GM18502 (cell line): ENCODE measurements around the gene SMAD7.

ENCODE experiments used
- ATAC-seq: cut with Tn5 transposase; IDR thresholded peaks from one replicate; pipeline ENCODE4 v1.9.1; 2021; ENCODE audit warnings: mild to moderate bottlenecking; ENCODE audit not compliant: unreplicated experiment, poor library complexity

Gene SMAD7

DNA sequence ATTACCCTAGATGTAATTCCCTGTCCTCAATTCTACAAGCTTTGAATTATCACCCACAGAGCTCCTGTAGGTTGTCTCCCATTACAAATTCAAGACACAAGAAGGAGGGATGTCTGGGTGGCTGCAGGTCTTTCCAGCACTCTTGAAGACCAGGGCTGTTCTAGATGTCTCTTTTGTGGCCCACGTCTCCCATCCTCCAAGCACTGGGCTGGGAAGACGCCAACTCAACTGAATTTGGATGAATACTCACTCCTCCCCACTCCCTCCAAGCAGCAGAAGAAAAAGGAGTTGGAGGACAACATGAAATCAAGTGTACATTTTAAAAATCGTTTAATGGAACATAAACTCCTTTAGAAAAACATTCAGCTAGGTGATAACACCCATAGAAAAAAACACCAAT lies 31.2 kb downstream of the SMAD7 start:
- ATAC-seq, result no peak

GRCh38 chr18:48918660-48919456 lies 31.9 kb downstream of the SMAD7 start:
- ATAC-seq, result no peak

- no peak for ATAC-seq
These were observed 32.9 kb downstream of the SMAD7 start for GRCh38 chr18:48917579-48918517.

GRCh38 chr18:48915626-48916425 lies 34.9 kb downstream of the SMAD7 start:
- no peak for ATAC-seq

- no peak for ATAC-seq
These were observed 36.0 kb downstream of the SMAD7 start for GRCh38 chr18:48914581-48915251.

DNA sequence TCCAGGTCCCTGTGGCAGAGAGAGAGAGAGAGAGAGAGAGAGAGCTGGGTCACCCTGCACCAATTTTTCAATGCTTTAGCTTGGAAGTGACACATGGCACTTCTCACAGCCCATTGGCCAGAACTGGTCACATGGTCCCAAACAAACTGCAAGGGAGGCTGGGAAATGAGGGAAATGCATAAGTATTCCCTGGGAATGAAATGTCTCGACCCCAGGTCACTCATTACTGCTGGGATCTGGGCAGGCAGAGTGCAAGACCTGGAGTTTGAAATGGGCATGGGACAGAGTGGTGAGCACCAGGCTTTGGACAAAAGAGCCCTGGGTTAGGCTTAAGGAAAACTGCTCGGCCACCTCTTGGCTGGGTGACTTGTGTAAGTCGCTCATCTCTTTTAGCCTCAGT lies 37.0 kb downstream of the SMAD7 start:
- ATAC-seq, result no peak

DNA sequence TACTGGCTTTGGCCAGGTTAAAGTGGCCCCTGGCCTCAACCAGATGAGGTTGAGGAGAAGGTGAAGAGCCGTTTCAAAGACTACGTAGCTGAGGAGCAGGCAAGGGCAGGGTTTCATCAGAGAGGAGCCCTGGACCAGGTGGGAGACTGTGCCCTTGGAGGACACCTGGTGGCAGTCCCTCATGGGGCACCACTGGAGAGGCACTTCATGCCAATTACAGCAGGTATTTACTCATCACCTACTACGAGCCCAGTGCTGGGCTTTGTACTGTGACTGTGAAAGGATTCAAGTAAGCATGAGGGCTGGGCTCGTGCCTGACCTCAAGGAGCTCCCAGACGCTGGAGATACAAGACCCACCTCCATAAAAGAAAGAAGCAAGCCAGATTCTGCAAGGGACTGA lies 37.6 kb downstream of the SMAD7 start:
- no peak for ATAC-seq

DNA sequence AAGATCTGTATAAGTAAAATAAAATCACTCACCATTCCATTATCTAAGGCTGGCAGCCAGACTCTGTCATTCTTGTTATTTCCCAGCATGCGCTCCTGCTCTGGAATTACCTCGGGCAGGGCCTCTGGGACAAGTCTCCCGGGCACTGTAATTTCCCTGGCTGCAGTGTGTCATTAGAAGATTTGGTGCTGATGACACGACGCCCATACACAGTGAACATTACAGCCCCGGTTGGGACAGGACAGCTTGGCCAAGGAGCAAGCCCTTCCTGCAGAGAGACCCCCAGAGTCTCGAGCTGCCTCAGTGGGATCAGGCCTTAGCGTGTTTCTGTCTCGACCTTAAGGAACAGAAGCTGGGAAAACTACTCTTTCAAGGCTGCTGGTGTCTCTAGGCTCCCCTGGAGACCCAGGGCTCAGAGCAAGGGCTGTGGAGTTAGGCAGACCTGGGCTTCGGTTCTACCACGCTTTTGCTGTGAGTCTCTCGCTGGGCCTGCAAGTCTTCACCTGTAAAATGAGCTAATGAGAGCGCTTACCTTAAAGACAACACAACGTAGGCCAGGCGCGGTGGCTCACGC lies 39.7 kb downstream of the SMAD7 start:
- no peak for ATAC-seq

DNA sequence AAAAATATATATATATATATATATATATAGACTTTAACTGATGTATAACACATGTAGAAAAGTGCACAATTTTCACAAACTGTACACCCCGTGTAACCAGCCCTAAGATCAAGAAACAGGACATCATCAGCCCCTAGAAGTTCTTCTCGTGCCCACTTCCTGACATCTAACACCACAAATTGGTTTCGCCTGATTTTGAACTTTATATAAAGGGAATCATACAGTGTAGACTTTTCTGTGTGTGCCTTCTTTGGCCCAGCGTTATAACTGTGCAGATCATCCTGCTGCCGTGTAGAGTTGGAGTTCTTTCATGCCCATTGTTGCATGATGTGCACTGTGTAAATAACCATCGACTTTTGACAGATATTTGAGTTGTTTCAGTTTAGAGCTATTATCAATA lies 41.0 kb downstream of the SMAD7 start:
- ATAC-seq, result no peak

- ATAC-seq, result no peak
These were observed 41.8 kb downstream of the SMAD7 start for GRCh38 chr18:48908916-48909315.

DNA sequence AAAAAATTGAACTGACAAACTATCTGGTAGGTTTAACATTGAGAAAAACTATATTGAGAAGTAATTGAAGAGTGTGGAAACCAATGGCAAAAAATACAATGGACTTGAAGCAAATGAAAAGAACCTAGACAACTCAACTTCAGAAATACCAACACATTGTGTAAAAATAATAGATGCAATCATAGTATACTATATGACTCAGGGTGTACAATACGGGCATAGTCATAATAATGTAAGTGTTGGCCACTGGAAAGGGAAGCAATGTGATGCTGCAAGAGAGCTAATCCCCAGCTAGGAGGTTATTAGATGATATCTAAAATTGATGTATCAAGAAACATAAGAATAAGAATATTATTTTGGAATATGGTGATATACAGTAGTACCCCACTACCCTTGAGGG lies 45.3 kb downstream of the SMAD7 start:
- no peak for ATAC-seq

- no peak for ATAC-seq
These were observed 45.8 kb downstream of the SMAD7 start for GRCh38 chr18:48904847-48905394.

DNA sequence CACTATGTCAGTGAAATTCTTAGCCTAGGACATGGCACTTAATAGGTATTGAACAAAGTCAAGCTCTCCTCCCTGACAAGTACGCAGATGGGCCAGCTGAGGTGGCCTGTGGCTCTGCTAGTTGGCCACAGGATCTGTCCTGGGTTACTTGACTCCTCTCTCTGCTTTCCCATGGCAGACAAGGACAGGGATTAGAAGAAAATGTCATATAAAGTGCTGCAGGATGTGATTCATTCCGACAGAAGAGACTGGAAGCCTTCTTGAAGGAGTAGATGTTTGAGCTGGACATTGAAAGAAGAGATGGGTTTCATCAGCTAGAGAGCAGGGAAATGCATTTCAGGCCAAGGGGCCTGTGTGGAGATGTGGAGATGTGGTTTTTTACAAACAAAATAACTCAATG lies 46.7 kb downstream of the SMAD7 start:
- ATAC-seq, result no peak

- no peak for ATAC-seq
These were observed 47.7 kb downstream of the SMAD7 start for GRCh38 chr18:48902856-48903601.

DNA sequence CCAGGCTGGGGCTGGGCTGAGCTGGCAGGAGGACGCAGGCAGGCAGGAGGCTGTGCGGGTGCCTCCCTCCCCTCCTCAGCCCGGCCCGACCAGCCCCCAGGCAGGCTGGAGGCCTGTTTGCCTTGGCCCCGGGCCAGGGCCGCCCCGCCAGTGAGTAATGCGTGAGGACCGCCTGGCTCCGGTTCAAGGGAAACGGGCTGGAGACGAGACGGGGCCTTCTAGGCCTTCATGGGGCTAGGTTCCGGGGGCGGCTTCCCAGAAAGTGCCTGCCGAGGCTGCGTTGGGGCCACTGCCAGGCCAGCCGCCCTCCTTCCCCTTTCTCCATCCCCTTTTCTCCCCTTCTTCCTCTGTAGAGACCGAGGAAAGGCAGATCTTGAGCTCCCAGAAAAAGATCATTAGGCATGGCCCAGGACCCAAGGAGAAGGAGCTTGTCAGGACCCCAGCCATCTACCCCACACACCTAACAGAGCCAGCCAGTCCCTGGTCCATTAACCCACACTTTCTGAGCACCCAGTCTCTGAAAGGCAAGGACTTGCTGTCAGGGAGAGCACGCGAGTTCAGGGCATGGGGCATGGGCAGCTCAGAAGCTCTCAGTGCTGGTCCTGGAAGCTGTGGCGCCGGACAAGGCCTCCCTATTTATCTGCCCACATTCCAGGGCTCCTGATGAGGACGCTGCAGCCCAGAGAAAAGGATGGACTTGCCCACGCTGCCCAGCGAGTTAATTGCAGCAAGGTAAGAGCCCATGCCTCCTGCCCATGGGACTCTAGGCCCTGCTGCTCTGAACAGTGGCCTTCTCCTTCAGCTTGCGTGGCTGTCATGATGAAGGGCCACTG lies 48.5 kb downstream of the SMAD7 start:
- no peak for ATAC-seq

- no peak for ATAC-seq
These were observed 49.4 kb downstream of the SMAD7 start for GRCh38 chr18:48901145-48902022.

DNA sequence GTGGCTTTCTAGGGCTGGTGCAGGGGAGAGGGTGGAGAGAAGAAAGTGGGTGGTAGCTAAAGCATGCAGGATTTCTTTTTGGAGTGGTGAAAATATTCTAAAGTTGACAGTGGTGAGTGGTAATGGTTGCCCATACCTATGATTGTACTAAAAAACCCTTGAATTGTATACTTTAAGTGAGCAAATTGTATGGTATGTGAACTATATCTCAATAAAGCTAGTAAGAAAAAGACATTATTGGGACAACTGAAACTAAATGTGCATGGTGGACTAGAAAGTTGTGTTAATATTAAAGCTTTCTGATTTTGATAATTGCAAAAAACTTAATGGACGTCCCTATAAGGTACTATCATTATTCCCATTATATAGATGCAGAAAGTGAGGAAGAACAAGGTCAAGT lies 50.3 kb downstream of the SMAD7 start:
- no peak for ATAC-seq
